OCI-LY1 (cell line): ENCODE data around the gene C6orf141.

Source experiments
- CTCF ChIP-seq: fragments of 200-600 bp; sonication (generic), shearing (Covaris generic); IDR thresholded peaks from 2 replicates; pipeline ENCODE4 v1.5.1; 2017; ENCODE audit warnings: mild to moderate bottlenecking, antibody characterized with exemption, low read length, moderate library complexity, mixed read lengths
- EZH2 ChIP-seq: fragments of 200-600 bp; sonication (generic), shearing (Covaris generic); IDR thresholded peaks from 2 replicates; pipeline ENCODE4 v1.8.0; 2017; ENCODE audit warnings: borderline replicate concordance, mixed run types, mild to moderate bottlenecking, antibody characterized with exemption, low read length, moderate library complexity, mixed read lengths

GRCh38 chr6:49524541-49524940, 25.9 kb upstream of the C6orf141 start:
- TF ChIP-seq CTCF (no peak), EZH2 (no peak)
